ENCODE data around the gene RAD9A.

The RAD9A gene

GRCh38 chr11:67442504-67443404 is 51.0 kb downstream of the RAD9A start:
- DNase-seq: no peak

- no peak for DNase-seq
Measured at GRCh38 chr11:67445515-67445914, 53.7 kb downstream of the RAD9A start.
